HPDE6-E6E7 (cell line): Measurements from ENCODE around the gene DEF6.
"Not testable (repeated sequence)": the region's sequence is repeated elsewhere in the genome, so short reads cannot be mapped to it uniquely, and the experiment has no call there.

Experiments used
- DNase-seq: peaks from one replicate; pipeline ENCODE4 v3.0.0; 2011; ENCODE audit warnings: missing footprints; ENCODE audit errors: extremely low spot score

Gene DEF6

DNA sequence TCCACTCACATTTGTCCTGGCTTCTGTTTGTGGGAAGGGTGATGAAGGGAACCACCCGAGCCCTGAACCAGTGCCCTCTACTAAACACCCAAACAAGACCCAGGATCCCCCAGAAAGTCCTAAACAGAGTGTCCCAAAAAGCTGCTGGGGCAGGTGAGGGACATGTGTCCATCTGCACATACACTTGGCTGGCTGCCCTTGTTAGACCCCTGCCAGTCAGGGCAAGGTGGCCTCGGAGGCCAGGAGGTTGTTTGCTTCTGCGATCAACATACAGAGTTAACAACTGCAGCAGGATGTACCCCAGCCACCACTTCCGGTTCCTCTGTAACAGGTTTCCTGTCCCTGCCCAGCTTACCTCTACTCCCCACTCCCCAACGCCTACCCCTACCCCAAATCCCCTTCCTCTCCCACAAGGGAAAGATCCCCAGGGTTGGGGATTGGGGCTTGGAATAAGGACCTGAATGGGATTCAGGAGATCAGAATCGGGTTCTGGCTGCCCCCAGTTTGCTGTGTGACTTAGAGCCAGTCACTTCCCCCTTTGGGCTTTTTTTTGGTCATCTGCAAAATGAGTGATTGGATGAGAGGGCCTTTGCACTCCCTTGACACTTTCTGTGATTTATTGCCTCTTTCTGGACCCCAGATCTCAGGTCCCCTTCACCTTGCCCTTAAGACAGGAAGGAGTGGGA, 13.9 kb downstream of the DEF6 start:
- DNase-seq, result no peak

DNA sequence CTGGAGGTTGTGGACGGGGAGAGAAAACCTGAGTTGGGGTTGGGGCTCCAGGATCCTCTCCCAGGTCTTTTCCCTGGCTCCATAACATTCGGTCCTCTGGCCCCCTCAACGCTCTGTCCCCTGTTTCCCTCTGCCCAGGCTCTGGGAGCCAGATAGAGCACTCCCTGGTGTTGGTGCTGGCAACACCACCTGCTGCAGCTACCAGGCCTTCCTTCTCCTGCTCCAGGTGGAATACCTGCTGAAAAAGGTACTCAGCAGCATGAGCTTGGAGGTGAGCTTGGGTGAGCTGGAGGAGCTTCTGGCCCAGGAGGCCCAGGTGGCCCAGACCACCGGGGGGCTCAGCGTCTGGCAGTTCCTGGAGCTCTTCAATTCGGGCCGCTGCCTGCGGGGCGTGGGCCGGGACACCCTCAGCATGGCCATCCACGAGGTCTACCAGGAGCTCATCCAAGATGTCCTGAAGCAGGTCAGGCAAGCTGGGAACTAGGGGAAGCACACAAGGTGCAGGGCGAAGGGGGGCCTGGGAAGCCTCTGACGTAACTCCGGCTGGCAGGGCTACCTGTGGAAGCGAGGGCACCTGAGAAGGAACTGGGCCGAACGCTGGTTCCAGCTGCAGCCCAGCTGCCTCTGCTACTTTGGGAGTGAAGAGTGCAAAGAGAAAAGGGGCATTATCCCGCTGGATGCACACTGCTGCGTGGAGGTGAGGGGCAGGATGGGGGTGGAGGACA, 14.6 kb downstream of the DEF6 start:
- DNase-seq, result no peak

DNA sequence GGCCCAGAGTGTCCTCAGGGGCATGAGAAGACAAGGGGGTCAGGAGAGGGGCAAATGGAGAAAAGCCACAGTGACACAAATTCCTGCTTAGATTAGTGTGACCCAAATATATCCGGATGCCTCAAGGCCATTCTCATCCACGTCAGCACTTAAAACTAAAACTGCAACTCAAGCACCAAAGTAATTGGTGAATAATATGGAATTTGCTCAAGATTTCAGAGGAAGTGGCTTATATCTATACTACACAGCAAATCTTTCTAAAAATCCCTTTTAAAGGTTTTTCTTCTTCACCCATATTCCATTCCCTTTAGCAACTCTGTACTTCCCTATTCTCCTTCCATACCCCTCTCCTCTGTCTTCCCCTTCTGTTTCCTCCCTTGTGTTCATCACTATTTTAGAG, 15.2 kb downstream of the DEF6 start:
- DNase-seq, result no peak

DNA sequence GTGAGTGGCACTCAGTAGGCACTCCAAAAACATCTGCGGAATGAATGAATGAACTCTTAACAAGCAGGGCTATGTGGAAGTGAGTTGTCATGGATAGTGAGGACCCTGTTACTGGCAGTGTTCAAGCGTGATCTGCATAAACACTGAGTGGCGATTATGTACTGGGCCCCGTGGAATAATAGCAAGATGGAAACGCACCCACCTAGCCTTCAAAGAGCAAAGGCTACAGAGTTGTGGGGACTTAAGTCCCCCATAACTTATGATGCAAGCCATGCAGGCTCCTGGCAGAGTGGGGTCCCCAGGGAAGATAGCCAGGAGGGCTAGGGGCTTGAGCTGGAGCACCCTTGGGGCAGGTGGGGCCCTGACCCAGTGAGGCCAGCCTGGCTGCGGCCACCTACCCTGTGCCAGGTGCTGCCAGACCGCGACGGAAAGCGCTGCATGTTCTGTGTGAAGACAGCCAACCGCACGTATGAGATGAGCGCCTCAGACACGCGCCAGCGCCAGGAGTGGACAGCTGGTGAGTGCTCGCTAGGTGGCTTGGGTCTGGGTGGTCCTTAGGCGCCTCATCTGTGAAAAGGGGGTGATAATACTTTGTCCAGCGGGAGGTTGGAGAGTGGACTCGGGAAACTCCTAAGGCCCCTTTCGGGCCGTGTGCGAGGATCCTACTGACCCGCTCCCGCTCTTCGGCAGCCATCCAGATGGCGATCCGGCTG, 20.0 kb downstream of the DEF6 start:
- no peak for DNase-seq

DNA sequence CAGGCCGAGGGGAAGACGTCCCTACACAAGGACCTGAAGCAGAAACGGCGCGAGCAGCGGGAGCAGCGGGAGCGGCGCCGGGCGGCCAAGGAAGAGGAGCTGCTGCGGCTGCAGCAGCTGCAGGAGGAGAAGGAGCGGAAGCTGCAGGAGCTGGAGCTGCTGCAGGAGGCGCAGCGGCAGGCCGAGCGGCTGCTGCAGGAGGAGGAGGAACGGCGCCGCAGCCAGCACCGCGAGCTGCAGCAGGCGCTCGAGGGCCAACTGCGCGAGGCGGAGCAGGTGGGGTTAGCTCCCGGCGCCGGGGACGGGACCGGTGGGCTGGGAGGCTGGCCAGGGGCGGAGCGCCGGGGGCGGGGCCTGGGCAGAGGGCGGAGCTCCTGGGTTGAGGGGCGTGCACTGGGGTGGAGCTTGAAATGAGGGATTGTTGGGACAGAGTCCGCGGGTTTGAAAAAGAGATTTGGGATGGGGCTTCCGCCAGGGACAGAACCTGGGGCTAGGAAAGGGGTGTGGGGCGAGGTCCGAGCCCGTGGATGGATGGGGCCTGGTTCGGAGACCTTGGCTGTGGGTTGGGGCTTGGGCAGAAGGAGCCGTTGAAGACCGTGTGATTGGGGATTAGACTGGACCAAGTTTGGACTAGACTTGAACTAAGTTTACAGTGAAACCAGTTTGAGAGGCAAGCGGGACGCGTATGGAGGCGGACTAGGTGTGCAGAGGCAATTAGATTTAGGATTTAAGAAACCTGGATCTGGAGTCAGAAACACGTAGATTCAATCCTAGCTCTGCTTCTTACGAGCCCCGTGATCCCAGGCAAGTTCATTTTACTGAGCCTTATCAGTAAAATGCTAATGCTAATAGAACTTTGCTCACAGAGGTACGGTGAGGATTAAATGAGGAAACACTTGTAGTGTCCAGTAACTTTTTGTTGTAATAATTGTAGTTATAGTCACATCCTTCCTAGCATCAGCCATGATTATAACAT, 20.9 kb downstream of the DEF6 start:
- peak; percentile 39 for DNase-seq

DNA sequence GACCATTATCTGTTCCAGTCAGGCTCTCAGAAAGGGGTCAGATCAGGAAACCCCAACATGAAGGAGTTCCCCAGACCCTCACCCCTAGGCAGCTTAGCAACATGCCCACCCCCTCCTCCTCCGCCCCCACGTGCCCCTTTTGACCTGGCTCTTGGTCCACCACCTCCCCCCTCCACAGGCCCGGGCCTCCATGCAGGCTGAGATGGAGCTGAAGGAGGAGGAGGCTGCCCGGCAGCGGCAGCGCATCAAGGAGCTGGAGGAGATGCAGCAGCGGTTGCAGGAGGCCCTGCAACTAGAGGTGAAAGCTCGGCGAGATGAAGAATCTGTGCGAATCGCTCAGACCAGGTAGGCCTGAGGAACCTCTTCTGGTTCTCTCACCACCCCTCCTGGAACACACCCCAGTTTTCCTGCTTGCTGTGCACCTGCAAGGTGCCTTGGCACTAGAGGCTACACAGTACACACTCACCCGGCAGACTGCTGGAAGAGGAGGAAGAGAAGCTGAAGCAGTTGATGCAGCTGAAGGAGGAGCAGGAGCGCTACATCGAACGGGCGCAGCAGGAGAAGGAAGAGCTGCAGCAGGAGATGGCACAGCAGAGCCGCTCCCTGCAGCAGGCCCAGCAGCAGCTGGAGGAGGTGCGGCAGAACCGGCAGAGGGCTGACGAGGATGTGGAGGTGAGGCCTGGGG, 21.9 kb downstream of the DEF6 start:
- DNase-seq, result no peak

DNA sequence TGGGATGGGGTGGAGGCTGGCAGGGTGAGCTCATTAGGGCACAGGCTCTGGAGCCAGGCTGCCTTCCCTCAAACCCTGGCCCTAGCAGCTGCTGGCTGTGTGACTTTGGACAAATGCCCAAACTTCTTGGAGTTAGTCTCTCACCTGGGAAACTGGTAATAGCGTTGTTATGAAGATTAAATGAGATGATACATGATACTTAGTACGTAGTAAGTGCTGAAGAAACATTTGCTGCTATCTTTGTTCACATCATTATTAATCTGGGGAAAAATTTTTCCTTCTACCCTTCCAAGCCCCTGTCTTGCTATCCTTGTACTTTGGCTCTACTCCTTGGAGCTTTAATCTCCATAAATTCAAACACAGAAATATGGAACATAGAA, 22.4 kb downstream of the DEF6 start:
- DNase-seq, result no peak

DNA sequence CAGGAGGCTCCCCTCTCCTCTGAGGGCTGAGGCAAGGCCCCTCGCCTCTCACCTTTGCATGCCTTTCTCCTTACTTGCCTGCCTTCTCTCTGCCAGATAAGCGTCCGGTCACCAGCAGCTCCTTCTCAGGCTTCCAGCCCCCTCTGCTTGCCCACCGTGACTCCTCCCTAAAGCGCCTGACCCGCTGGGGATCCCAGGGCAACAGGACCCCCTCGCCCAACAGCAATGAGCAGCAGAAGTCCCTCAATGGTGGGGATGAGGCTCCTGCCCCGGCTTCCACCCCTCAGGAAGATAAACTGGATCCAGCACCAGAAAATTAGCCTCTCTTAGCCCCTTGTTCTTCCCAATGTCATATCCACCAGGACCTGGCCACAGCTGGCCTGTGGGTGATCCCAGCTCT, 23.5 kb downstream of the DEF6 start:
- DNase-seq, result no peak

DNA sequence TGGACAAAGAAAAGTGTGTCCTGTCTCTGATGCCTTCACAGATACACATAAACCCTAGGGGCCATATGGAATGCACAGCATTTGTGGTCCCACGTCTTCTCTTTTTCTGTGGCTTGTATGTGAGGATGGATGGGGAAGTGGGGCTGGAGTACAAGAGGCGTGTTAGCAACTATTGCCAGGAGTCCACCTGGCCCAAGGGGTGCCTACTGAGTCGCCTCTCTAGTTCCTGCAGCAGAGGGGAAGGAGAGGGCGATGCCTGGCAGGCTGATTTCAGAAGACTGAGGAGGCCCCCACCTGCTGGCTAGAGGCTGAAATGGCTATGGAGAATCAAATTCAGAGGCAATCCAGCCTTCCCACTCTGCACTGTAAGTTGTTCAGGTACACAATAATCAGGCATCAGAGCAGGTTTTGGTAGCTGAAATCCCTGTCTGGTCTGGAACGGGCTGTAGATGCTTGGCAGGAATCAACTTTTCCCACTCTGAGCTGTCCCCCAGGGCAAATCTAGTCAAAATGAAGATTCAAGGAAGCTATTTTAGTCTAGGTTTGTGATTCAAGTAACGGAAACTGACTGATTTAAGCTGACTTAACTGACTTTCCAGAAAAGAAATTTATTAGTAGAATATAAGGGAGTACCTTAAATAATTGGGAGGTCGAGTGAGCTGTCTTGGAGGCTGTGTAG, 29.9 kb downstream of the DEF6 start:
- DNase-seq, result peak; percentile 72

DNA sequence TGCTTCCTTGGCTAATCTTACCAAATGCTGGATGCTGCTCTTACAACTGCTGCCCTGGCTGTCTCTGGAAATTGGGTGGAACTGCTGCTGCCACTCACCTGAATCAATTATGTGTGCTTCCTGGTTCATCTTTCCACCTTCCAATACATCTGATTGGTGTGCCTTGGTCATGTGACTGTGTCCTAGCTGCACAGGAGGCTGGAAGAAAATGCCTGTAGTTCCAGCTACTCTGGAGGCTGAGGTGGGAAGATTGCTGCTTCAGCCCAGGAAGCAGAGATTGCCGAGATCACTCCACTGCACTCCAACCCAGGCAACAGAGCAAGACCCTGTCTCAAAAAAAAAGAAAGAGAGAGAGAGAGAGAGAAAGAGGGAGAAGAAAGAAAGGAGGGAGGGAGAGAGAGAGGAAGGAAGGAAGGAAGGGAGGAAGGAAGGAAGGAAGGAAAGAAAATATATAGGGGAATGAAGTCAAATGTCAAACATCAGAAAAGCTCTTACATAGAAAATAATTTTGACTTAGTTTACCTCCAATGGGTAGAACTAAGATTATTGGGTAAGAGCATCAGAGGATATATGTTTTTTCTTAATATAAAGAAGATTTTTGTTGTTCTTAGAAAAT, 30.6 kb downstream of the DEF6 start:
- DNase-seq, result no peak

DNA sequence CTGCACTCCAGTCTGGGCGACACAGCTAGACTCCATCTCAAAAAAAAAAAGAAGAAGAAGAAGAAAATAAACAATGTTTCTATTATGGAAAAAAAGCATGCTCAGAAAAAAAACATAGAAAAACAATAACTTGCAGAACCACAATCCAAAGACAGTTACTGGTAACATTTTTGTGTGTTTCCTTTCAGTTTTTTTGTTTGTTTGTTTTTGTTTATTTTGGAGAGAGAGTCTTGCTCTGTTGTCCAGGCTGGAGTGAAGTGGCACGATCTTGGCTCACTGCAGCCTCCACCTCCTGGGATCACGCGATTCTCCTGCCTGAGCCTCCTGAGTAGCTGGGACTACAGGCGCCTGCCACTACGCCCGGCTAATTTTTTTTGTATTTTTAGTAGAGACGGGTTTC, 31.3 kb downstream of the DEF6 start:
- DNase-seq, result not testable (repeated sequence)

DNA sequence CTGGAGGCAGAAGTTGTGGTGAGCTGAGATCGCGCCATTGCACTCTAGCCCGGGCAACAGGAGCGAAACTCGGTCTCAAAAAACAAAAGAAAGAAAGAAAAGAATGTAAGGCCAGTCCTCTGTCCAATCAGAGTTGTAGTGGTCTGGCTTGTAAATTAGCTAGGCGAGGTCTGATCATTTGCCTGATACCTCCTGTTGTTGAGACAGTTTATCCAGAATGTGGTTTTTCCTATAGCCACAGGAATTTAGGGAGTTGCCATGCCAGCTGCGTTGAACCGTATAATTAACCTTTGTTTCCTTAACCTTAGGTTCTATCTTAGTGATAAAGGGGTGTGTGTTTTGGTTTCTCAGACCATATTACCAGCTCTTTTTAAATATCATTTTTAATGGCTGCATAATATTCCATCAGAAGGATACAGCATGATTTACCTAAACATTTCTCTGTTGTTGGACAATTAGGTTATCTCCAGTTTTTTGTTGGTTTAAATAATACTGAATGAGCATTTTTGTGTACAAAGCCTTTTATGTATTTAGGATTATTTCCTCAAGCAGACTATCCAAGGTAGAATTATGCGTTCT, 33.0 kb downstream of the DEF6 start:
- DNase-seq, result no peak

DNA sequence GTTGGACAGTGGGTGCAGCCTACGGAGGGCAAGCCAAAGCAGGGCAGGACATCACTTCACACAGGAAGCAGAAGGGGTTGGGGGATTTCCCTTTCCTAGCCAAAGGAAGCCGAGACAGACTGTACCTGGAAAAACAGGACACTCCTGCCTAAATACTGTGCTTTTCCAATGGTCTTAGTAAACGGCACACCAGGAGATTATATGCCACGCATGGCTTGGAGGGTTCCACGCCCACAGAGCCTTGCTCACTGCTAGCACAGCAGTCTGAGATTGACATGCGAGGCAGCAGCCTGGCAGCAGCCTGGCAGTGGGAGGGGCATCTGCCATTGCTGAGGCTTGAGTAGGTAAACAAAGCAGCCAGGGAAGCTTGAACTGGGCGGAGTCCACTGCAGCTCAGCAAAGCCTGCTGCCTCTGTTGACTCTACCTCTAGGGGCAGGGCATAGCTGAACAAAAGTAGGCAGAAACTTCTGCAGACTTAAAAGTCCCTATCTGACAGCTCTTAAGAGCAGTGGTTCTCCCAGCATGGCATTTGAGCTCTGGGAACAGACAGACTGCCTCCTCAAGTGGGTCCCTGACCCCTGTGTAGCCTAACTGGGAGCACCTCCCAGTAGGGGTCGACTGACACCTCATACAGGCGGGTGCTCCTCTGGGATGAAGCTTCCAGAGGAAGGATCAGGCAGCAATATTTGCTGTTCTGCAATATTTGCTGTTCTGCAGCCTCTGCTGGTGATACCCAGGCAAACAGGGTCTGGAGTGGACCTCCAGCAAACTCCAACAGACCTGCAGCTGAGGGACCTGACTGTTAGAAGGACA, 34.7 kb downstream of the DEF6 start:
- not testable (repeated sequence) for DNase-seq

DNA sequence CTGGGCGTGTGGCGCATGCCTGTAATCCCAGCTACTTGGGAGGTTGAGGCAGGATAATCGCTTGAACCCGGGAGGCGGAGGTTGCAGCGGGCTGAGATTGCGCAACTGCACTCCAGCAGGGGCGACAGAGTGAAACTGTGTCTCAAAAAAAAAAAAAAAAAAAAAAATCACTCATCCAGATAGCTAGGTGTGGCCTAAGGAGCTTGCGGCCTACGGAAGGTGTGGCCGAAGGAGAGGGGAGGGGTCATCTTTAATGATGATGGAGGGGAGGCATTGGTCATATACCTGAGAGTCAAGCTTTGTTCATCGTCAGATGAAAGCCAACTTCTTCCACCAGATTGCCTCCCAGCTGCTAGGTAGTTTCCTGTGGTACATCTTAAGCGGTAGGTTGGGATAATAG, 43.9 kb downstream of the DEF6 start:
- DNase-seq, result no peak

DNA sequence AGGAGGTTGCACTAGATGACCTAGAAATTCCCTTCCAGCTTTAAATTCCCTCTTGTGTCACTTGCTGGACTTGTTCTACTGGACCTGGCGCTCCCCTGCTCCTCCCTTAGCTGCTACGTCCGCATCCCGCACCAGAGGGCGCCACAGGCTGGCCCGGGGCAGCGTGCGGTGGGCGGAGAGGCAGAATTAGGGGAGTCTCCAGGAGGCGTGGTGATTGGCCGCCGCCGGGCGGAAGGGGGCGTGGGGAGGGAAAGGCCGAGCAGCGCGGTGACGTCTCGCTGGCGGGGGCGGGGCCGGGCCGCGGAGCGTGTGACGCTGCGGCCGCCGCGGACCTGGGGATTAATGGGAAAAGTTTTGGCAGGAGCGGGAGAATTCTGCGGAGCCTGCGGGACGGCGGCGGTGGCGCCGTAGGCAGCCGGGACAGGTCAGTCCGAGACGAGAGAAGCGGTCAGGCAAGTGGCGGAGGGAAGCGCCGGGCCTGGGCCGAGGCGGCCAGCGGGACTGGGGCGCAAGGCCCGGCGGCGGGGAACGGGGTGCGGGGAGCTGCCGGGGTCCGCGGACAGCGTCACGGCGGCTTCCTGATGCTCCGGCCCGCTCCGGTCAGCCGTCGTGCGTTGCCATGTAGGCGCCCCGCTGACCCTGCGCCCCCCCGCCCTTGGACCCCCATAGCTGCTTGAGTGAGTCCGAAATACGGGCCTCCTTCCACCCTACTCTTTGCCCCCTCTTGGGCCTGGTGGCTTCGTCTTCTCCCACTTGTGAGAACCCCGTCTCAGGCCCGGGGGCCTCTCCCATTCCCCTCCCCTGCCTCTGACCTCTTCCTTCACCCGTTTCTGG, 44.9 kb downstream of the DEF6 start, which contains the start of gene PPARD:
Gene PPARD (plus strand): TSS at position 301 of the 834 bp plus-strand sequence. CDS start 68,530 bp downstream, outside the sequence.
- DNase-seq, result peak; percentile 95

DNA sequence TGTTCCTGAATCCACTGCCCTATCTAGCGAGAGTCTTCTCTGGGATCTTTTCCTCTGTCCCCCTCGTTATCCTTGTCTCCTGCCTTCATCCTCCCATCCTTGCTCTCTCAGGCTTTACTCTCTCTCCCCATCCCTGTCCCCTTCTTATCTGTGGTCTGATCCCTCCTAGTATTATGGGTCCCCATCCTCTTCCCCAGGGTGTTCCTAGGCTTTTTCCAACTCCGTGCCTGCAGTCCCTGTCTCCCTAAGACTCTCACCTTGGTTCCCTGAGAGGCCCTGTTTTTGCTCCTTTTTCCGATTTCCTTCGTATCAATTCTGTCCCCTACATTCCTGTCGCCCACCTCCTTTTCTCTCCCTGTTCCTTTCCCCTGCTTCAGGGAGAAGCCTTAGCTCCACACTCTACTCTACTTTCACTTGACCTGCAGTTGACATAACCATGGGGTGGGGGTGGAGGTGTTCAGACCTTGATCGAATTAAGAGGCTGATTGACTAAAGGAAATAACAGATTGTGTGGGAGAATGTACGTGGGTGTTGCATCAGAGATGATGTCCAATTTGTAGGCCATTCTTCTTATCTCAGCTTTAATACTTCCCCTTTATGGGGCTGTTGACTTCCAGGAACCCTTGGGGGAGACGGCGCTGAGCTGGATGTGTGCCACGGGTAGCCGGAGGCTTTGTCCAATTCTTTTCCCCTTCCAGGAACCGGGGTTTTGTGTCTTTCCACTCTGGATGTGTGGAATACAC, 45.6 kb downstream of the DEF6 start:
- DNase-seq, result no peak
